K562 (cell line): ENCODE measurements around the gene MMP24. TPM values are rescaled to one million over a fixed set of nuclear protein-coding genes. Genes with fewer than 3 reads are reported as not detected.
A peak's percentile ranks its signal among the peaks of the same experiment; 100 is the strongest.

ENCODE experiments used
- ATAC-seq: fragments of 200-7000 bp; cut with Tn5 transposase; 3 replicates; pipeline ENCODE4 v1.9.1; 2020; ENCODE audit warnings: moderate library complexity
- BruUV-seq: library from RNA; stranded (reverse); fragments of 400-500 nt; replicated peaks from 2 replicates; lab custom pipeline; 2021; lab: Mats Ljungman, UMichigan
- CTCF ChIA-PET: fragments of 300-600 bp; formaldehyde crosslinking; extraction: SDS; loops from one replicate; lab custom pipeline; 2021; ENCODE audit warnings: low intra/inter-chr PET ratio; lab: Yijun Ruan, JAX
- POLR2A ChIA-PET: fragments of 300-600, 350-650 bp; sonication (Branson Sonifier 250); formaldehyde crosslinking; extraction: SDS; loops from one replicate; lab custom pipeline; 2021; ENCODE audit warnings: antibody characterized with exemption, inconsistent platforms; lab: Yijun Ruan, JAX
- DNase-seq, 4 experiments: peaks; one replicate each; pipeline versions ENCODE4 v3.0.0 to v3.0.0-alpha.2; 2011 to 2018; ENCODE audit warnings: low spot score in 3 of 4, mixed read lengths in 3 of 4; ENCODE audit errors: extremely low read depth in 1 of 4
- FAIRE-seq: peaks from 2 replicates; lab custom pipeline; 2011; peaks lifted over from hg19 to GRCh38; lab: Jason Lieb, UNC
- H2AFZ ChIP-seq: 2 replicates; pipeline ENCODE4 v1.6.0; 2011; ENCODE audit warnings: low read depth, low read length, control low read depth, inconsistent platforms
- H3K27ac ChIP-seq: fragments of 200-600 bp; 3 replicates; pipeline ENCODE4 v1.8.0; 2011; ENCODE audit warnings: low read depth, mild to moderate bottlenecking, control low read depth, inconsistent platforms, low read length, moderate library complexity, mixed read lengths; ENCODE audit errors: extremely low read depth
- H3K27me3 ChIP-seq, 2 experiments: fragments of 300-600 bp in 1 of 2; 2 replicates in 1 of 2; 3 replicates in 1 of 2; pipeline versions ENCODE4 v1.6.0 to v1.8.0; 2011; ENCODE audit warnings: inconsistent platforms in 2 of 2, low read length in 2 of 2, mild to moderate bottlenecking in 1 of 2, mixed read lengths in 1 of 2, moderate library complexity in 1 of 2; ENCODE audit not compliant: control insufficient read depth in 2 of 2, insufficient read depth in 2 of 2
- H3K36me3 ChIP-seq: fragments of 300-600 bp; 3 replicates; pipeline ENCODE4 v1.8.0; 2011; ENCODE audit warnings: mild to moderate bottlenecking, low read length, inconsistent platforms; ENCODE audit not compliant: control insufficient read depth, insufficient read depth
- H3K4me1 ChIP-seq, 2 experiments: fragments of 200-600 bp in 1 of 2; replicated peaks in 1 of 2; 2 replicates in 1 of 2; 3 replicates in 1 of 2; pipeline versions ENCODE4 v1.5.1 to v1.8.0; 2011; ENCODE audit warnings: inconsistent platforms in 2 of 2, low read length in 2 of 2, mild to moderate bottlenecking in 1 of 2, mixed read lengths in 1 of 2, moderate library complexity in 1 of 2; ENCODE audit not compliant: control insufficient read depth in 2 of 2, insufficient read depth in 2 of 2
- H3K4me2 ChIP-seq: 2 replicates; pipeline ENCODE4 v1.6.1; 2011; ENCODE audit warnings: low read length, control low read depth, inconsistent platforms, mixed read lengths; ENCODE audit not compliant: insufficient read depth
- H3K4me3 ChIP-seq: fragments of 200-600 bp; sonication (generic), shearing (Covaris generic); 2 replicates; pipeline ENCODE4 v1.5.1; 2016; ENCODE audit warnings: control low read depth, inconsistent platforms
- H3K79me2 ChIP-seq: fragments of 200-600 bp; 3 replicates; pipeline ENCODE4 v1.8.0; 2011; ENCODE audit warnings: low read length, inconsistent platforms; ENCODE audit not compliant: control insufficient read depth, insufficient read depth
- H3K9ac ChIP-seq, 2 experiments: 2 replicates each; pipeline versions ENCODE4 v1.6.0 to v1.6.1; 2011; ENCODE audit warnings: low read depth in 2 of 2, low read length in 2 of 2, control low read depth in 1 of 2, inconsistent platforms in 1 of 2, mild to moderate bottlenecking in 1 of 2, mixed read lengths in 1 of 2; ENCODE audit not compliant: insufficient read depth in 1 of 2
- H3K9me1 ChIP-seq: one replicate; pipeline ENCODE4 v1.6.0; 2011; ENCODE audit warnings: inconsistent platforms, mild to moderate bottlenecking, low read length, moderate library complexity; ENCODE audit not compliant: control insufficient read depth, insufficient read depth
- H3K9me3 ChIP-seq: replicated peaks from 2 replicates; pipeline ENCODE4 v1.5.1; 2011; ENCODE audit warnings: low read depth, low read length, inconsistent platforms; ENCODE audit not compliant: control insufficient read depth, insufficient read depth
- H4K20me1 ChIP-seq: replicated peaks from 2 replicates; pipeline ENCODE4 v1.6.1; 2011; ENCODE audit warnings: low read length, inconsistent platforms, mixed read lengths; ENCODE audit not compliant: control insufficient read depth, insufficient read depth
- ARID1B ChIP-seq: fragments of 450-650 bp; IDR thresholded peaks from 2 replicates; pipeline ENCODE4 v1.6.1; 2016; ENCODE audit warnings: antibody characterized with exemption, mild to moderate bottlenecking, inconsistent platforms
- BRD9 ChIP-seq: fragments of 450-650 bp; IDR thresholded peaks from 2 replicates; pipeline ENCODE4 v1.6.1; 2018; ENCODE audit warnings: low read depth; ENCODE audit not compliant: partially characterized antibody
- CBFA2T2 ChIP-seq: fragments of 450-650 bp; conservative IDR thresholded peaks from 2 replicates; pipeline ENCODE4 v1.6.1; 2017; ENCODE audit warnings: mild to moderate bottlenecking
- CCNT2 ChIP-seq: IDR thresholded peaks from 2 replicates; pipeline ENCODE4 v1.6.1; 2011; ENCODE audit warnings: borderline replicate concordance, low read depth, mild to moderate bottlenecking, moderate library complexity, mixed read lengths, low read length; ENCODE audit not compliant: insufficient read length; ENCODE audit errors: extremely low read depth
- DACH1 ChIP-seq: fragments of 450-650 bp; IDR thresholded peaks from 2 replicates; pipeline ENCODE4 v1.6.1; 2018; ENCODE audit not compliant: partially characterized antibody
- DPF2 ChIP-seq: fragments of 450-650 bp; IDR thresholded peaks from 2 replicates; pipeline ENCODE4 v1.6.1; 2016
- RB1 ChIP-seq: fragments of 450-650 bp; IDR thresholded peaks from 2 replicates; pipeline ENCODE4 v1.6.1; 2017; ENCODE audit warnings: low read depth, mild to moderate bottlenecking
- SMARCE1 ChIP-seq: fragments of 450-650 bp; IDR thresholded peaks from 2 replicates; pipeline ENCODE4 v1.7.1; 2016; ENCODE audit warnings: mild to moderate bottlenecking
- SPI1 ChIP-seq: IDR thresholded peaks from 2 replicates; pipeline ENCODE4 v1.6.1; 2011; ENCODE audit warnings: low read depth, low read length, control low read depth, borderline replicate concordance
- U2AF2 ChIP-seq: fragments of 200-400 bp; formaldehyde crosslinking; optimal IDR thresholded peaks from 2 replicates; pipeline ENCODE3; 2017; ENCODE audit warnings: low read depth, mild to moderate bottlenecking, low read length
- ZBTB11 ChIP-seq, 3 experiments: fragments of 200-800 bp in 1 of 3; fragments of 250-450 bp in 1 of 3; fragments of 450-650 bp in 1 of 3; sonication (Bioruptor Pico) in 1 of 3; sonication (Bioruptor generic) in 1 of 3; formaldehyde crosslinking in 1 of 3; IDR thresholded peaks; 2 replicates each; pipeline versions ENCODE4 v1.6.1 to v1.8.0; 2016 to 2022; ENCODE audit warnings: mild to moderate bottlenecking in 2 of 3, missing genetic modification characterization in 2 of 3, missing compliant biosample characterization in 1 of 3, moderate library complexity in 1 of 3
- ZNF75A ChIP-seq: fragments of 450-650 bp; formaldehyde crosslinking; IDR thresholded peaks from 2 replicates; pipeline ENCODE4 v1.4.0; 2020; ENCODE audit warnings: mild to moderate bottlenecking
- WGBS: fragments of 100-300 bp; shearing (Covaris generic); methylation state at CpG from one replicate; pipeline ENCODE4 v1.1.6; 2016; ENCODE audit warnings: low coverage, mixed read lengths; ENCODE audit not compliant: insufficient coverage; ENCODE audit errors: missing lambda C conversion rate; 5-methylcytosine and 5-hydroxymethylcytosine counted together
- in situ Hi-C: fragments of 300-500 bp; cut with MboI; formaldehyde crosslinking; loops from 4 replicates; pipeline ENCODE4 v1.15.0; 2018; ENCODE audit warnings: inconsistent platforms, mixed read lengths
- intact Hi-C: fragments of 100-400 bp; cut with micrococcal nuclease; formaldehyde crosslinking; loops from 2 replicates; pipeline ENCODE4 v1.14.2; 2022
- polyA plus RNA-seq, 8 experiments: library from polyadenylated mRNA; depleted of rRNA in 4 of 8; stranded (reverse) in 5 of 8; unstranded in 3 of 8; fragments of >200 nt; fragmentation: Nextera tagmentation in 2 of 8; fragmentation: Illumina TruSeq in 1 of 8; extraction: Ambion mirVana in 2 of 8; extraction: Trizol in 1 of 8; gene quantifications; 2 replicates each; pipeline versions ENCODE4 v1.2.1 to v1.2.3, GENCODE V29; 2011 to 2014; ENCODE audit warnings: inconsistent platforms in 1 of 8, missing spikeins in 1 of 8
- total RNA-seq, 7 experiments: library from RNA; depleted of rRNA in 6 of 7; stranded (reverse); fragments of >200 nt in 6 of 7; fragmentation: Illumina TruSeq in 2 of 7; extraction: Trizol in 2 of 7; gene quantifications; 2 replicates each; pipeline versions ENCODE4 v1.2.1 to v1.2.3, GENCODE V29; 2011 to 2021; ENCODE audit warnings: low replicate concordance in 1 of 7

The MMP24 gene
- total and polyA plus RNA-seq, 9 of the 15 experiments (the other 6 are each of a cell fraction or from before 2014, with no cell fraction given) = 0.03 to 0.07 (median 0.03) TPM; not detected in 6

DNA sequence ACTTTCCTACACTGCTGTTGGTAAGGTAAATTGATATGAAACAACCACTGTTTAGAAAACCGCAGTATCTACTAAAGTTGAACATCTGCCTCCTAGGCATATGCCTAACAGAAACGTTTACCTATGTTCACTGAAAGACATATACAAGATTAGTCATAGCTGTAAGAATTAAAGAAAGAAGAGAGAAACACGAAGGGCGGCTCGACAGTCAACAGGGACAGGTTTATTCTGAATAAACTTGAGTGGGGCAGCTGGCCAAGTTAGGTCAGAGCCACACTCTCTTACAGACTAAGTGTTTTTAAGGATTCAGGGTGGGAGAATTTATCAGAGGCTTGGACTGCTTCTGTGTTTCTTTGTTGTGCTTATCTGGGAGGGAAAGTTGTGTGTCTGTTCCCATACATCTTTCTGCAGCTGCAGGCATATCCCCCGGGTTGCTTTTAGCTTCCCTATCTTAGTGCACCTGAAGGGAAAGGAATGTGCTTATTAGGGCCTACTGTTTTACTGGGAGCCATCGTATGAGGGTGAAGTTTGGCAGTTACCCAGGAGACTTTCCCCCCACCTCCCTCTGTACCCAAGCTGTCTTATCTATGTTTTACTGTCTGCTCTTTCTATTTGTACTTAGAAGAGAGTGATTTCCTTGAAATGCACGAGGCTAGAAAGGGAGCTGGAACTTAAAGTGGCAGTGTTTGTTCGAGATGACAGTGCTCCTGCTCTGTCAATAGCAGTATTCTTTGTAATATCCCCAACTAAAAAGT is 34.2 kb upstream of the MMP24 start:
- peak; percentile 91 for FAIRE-seq
- intact Hi-C loops = loop anchor here (1.0 kb wide), 1 partner anchor 45 kb away; the partner anchor contains the start of gene EDEM2
- Histone ChIP-seq H3K79me2 (no peaks in the 10 kb centered on the region), H4K20me1 (no peaks in the 10 kb centered on the region), H3K9me1 (no peaks in the 10 kb centered on the region), H3K4me3 (no peak overlapping the region), H3K27ac (peak overlapping the region; percentile 75), H3K27me3 (no peaks in the 10 kb centered on the region), H2AFZ (peak overlapping the region; percentile 22), H3K4me2 (peak overlapping the region; percentile 56), H3K9me3 (peaks cover 9% of the 10 kb centered on the region), H3K36me3 (no peaks in the 10 kb centered on the region), H3K4me1 (peaks cover 22 to 29% of the 10 kb centered on the region in 2 experiments), H3K9ac (0 out of 4 replicates have a peak overlapping the region, but pooled peaks of 1 of the 2 experiments have one; percentile 10)
- BruUV-seq = no TSS peak
- peak; percentile 80 for ATAC-seq
- CTCF ChIA-PET = no interaction called here
- DNase-seq = peak in 2 of 4 experiments; percentile 66 to 91
- WGBS = 2% methylated on average over 8 of the region's 9 CpGs
- in situ Hi-C loops = loop anchor here (5.0 kb wide), 1 partner anchor 45 kb away; the partner anchor contains the start of gene EDEM2
- POLR2A ChIA-PET = interaction anchor here (0.6 to 1.3 kb wide), 3 partner anchors 10 to 47 kb away, joined by 3 to 4 read pairs (median 3); no protein-coding TSS in a partner anchor
- TF ChIP-seq CCNT2 = peak; percentile 31
- TF ChIP-seq SMARCE1 = no peak
- no peak for TF ChIP-seq RB1
- no peak for TF ChIP-seq SPI1
- no peak for TF ChIP-seq BRD9
- peak; percentile 88 for TF ChIP-seq ARID1B
- TF ChIP-seq ZNF75A = no peak
- TF ChIP-seq DPF2 = peak; percentile 44; the same call in 1 of the 2 replicates
- no peak for TF ChIP-seq U2AF2
- 0 out of 6 replicates have a peak, but pooled peaks of 1 of the 3 experiments have one; percentile 48 for TF ChIP-seq ZBTB11 (CRISPR knock-in tag; IDR thresholded peaks at IDR 0.05)
- peak; percentile 17 for TF ChIP-seq DACH1
- peak; percentile 91 for TF ChIP-seq CBFA2T2
